NCI-H146 treated with DMSO at 0.1 percent for 48 hours (cell line): ENCODE results near the gene MEOX1.
"Not testable (repeated sequence)": the region's sequence is repeated elsewhere in the genome, so short reads cannot be mapped to it uniquely, and the experiment has no call there.

Experiments
- DNase-seq: peaks from one replicate; lab custom pipeline; 2025; ENCODE audit not compliant: unreplicated experiment; lab: John Stamatoyannopoulos, UW

The MEOX1 gene

DNA sequence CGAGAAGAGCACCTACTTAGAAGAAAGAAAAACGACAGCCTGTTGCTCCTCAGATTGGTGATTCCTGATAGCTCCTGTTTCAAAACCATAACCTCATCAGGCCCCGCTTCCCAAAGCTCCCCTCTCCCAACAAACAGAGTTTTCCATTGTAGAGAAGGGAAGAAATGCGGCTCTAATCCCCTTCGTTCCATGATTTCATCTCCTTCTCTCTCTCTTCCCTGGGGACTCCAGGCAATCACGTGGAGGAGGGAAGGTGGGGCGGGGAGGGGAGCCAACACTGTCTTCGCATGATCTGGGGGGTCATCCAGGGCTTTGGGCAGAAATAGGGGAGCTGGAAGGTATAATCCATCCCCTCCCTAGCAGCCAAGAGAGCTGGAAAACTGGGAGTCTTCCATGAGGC lies 43.4 kb downstream of the MEOX1 start:
- DNase-seq = no peak

DNA sequence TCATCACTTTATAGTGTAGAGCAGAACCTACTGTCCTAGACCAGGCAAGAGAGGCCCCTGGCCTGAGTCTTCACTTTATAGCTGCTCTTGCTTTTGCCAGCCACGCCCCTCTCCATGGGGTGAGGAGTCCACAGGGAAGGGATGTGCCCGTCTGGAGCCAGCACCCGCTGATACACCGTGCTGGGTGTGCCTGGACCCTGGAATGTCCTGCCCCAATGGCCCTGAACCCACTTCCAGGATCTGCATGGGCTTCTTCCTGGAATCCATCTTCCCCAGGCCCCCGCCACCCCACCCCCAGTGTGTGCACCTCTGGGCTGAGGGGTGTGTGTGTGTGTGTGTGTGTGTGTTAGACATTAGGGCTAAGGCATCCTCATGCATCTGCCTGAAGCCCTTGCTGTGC lies 44.9 kb downstream of the MEOX1 start:
- DNase-seq = no peak

DNA sequence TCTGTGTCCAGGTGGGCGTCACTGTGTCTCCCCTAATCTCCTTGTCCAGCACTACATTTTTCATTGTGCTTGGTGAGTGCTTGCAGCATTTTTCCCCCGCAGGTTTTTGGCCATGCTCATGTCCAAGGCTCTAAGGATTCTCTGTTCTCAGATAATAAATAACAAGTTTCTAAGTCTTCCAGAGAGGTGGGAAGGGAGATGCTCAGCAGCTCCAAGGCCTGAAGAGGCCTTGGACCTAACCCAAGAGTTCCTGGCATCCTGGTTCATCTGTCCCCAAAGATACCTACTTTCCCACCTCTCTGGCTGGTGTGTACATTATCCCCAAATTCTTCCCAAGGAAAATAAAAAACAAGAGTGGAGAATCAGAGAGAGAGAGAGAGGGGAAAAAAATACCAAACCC lies 45.3 kb downstream of the MEOX1 start:
- no peak for DNase-seq

DNA sequence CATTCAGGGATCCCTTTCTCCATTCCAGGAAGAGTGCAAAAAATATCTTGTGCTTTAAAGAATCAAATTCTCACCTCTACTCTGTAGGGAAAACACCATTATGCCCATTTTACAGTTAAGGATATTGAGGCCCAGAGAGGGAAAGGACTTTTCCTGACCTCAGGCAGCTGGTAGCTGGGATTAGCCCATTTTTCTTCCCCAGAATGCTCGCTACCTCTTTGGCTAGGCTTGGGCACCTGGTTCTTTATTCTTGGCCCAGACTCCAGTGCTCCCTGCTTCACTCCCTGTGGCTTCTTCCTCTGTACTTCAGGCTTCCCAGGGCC lies 45.7 kb downstream of the MEOX1 start:
- no peak for DNase-seq

DNA sequence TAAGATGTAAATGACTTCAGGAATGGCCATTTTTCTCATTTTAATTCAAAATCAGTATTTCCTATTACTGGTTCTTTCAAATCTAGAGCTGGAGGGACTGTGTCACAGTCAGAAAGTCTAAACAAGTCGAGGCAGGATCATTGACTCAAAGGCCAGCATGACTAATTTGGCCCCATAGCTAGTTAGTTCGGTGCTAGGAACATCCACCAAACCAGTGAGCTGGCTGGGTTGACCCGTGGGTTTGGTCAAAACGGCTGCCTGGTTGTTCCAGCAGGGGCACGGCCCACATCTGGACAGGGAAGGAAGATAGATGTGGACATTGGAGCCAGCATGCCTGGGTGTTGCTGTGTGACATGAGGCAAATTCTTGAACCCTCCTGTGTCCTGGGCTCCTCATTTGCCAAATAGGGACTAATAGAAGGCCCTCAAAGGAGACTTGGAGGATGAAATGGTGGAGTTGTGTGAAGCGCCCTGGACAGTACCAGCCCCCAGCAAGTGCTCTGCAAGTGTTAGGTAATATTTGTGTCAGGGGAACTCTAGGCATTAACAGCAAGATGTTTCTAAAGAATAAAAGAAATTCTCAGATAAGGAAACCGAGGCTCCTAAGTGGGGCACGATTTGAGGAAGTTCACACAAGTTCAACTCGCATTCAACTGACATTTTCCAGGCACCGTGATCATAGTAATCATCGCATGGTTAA lies 46.2 kb downstream of the MEOX1 start:
- DNase-seq = no peak

DNA sequence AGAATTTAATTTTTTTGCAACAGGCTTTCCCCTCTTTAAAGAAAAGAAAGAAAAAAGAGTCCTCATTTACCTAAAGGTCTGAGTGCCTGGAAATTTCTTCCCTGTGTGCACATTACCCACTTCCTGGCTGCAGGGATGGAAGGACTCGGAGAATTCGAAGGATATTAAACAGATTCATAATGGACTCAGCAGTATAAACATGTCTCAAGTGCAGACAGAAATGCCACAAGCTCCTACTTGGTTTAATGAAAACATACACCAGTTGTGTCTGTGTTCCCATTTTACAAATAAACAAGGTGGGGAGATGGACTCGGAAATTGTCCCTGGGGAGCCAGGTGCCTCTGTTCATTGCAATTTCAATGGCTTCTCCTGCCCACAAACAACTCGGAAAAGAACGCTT lies 47.2 kb downstream of the MEOX1 start:
- no peak for DNase-seq

DNA sequence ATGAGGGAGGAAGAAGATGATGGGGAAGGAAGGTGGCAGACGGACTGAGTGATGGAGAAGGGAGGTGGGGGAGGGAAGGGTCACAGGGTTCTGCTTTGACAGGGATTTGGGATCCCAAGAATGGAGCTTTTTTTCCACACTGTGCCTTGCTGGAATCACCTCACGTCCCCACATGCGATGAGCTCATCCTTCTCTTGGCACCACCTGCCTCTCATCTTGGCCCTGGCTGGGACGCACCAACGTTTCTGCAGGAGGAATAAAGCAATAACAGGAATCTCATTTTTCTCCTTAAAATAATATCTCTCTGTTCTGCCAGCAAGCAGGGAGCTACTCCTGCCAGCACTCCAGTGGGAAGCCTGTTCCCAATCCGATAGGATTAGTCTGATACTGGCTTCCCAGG lies 47.8 kb downstream of the MEOX1 start:
- DNase-seq = no peak

DNA sequence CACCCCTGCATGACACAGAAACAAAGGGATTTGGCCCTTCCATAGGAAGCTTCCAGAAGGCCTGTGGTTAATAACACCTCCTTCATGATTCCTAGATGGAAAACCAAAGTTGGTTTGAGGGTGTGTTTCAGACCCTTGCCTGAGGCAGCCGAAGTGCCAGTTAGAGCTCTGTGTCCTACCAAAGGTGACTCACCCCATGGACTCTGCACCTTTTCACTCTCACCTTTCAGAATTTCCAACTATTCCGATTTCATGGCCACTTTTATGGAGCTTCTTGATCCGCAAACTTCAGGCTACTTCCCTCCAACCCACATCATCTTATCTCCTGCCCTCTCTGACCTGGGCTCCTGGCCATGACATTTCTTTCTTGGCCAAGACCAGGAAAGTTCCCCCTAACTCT lies 49.2 kb downstream of the MEOX1 start:
- no peak for DNase-seq

DNA sequence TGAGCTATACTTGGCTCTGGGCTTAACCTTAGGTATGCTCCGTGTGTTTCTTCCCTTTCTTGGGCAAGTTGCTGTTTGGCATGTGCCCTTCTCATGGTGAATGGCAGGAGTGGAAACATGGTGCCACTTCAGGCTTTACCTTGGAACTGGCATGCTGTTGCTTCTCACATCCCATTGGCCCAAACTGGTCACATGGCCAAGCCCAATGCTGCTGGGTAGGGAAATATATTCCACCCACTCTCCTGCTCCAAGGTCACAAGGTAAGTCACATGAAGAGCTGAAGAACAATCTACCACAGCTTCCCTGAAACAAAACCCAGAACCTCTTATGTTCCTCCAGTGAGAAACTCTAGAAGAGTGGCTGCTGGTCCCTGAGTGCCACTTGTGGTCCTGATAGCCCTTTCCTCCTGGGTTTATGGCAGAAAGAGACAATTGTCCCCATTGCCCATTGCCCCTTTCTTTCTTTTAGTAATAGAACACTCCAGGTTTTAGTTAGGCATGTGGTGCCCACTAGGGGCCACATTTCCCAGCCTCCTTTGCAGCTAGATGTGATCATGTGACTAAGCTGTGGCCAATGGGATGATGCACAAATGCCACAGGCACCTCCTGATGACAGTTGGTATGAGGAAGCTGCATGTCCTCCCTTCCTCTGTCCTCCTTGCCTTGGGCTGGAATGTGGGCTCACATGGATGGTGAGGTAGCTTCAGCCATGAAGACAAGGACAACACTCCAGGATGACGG lies 50.3 kb downstream of the MEOX1 start:
- no peak for DNase-seq

DNA sequence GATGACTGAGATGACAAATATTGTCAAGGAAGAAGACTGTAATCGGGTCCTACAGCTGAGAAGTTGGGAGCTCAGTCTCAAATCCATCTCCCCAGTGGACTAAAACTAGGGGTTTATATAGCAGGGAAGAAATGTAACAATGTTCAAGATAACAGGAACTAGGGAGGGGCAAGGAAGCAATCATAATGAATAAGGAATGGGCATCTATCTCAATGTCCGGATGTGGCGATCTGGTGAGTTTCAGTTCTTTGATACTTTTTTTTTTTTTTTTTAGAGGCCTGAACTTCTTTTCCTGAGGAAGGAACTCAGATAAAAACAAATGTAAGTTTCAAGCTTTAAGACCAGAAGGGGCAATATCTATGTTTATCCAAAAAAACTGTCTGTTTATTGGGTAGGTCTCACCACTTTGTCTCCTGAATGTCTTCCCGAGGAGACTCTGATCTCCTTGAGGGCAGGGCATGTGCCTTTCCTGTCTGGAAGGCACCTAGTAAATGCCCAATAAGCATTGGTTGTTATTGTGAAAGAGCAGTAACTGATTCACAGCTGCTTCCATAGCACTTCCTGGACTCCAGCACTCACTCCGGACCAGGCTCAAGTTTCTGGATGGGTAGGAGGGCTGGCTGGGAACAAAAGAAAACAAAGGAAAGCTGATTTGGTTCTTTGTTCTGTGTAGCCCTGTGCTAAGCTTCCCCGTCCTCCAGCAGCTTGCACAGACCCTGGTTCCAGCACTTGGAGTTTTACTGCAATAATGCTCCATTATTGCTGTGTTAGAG lies 51.9 kb downstream of the MEOX1 start:
- DNase-seq = no peak

DNA sequence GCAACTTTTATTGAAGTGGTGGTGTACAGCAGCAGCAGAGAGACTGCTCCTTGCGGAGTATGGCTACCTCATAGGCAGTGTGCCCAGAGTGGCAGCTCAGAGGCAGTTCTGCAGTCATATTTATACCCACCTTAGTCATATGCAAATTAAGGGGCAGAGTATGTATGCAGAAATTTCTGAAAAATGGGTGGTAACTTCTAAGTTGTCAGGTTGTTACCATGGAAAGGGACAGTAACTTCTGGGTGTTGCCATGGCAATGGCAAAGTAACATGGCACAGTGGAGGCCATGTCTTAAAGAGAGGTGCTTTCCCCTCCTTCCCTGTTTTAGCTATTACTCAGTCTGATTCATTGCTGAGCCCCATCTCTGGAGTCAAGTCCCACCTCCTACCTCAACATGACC lies 53.4 kb downstream of the MEOX1 start:
- no peak for DNase-seq

DNA sequence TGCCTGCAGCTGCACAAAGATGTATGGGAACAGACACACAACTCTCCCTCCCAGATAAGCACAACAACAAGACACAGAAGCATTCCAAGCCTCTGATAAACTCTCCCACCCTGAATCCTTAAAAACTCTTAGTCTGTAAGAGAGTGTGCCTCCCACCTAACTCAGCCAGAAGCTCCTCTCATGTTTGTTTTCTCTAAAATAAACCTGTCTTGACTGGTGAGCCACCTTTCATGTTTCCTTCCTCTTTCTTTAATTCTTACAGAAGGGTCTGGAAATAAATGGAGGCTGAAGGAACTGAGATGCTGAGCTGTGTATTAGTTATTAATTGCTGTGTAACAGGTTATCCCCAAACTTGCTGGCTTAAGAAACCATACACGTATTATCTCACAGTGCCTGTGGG lies 57.2 kb downstream of the MEOX1 start:
- no peak for DNase-seq

DNA sequence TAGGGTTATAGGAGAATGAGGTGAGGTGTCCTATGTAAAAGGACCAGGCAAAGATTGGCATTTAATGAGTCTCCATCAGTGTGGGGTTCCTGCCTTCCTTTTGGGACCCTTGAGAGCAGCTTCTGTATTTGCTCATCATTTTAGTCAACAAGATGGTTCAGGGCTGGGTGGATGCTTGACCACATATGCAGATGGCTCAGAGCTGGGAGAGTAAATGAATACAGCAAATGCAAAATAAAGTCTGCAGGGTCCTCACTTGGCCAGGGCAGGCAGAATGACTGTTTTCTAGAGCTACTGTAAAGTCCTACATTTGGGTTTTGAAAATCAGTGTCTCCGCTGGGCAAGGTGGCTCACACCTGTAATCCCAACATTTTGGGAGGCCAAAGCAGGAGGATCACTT lies 58.4 kb downstream of the MEOX1 start:
- no peak for DNase-seq

DNA sequence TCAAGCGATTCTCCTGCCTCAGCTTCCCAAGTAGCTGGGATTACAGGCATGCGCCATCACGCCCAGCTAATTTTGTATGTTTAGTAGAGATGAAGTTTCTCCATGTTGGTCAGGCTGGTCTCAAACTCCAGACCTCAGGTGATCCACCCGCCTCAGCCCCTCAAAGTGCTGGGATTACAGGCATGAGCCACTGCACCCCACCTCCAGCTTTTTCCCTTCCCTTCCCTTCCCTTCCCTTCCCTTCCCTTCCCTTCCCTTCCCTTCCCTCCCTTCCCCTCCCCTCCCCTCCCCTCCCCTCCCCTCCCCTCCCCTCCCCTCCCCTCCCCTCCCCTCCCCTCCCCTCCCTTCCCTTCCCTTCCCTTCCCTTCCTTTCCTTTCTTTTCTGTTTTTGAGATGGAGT lies 59.2 kb downstream of the MEOX1 start:
- not testable (repeated sequence) for DNase-seq

DNA sequence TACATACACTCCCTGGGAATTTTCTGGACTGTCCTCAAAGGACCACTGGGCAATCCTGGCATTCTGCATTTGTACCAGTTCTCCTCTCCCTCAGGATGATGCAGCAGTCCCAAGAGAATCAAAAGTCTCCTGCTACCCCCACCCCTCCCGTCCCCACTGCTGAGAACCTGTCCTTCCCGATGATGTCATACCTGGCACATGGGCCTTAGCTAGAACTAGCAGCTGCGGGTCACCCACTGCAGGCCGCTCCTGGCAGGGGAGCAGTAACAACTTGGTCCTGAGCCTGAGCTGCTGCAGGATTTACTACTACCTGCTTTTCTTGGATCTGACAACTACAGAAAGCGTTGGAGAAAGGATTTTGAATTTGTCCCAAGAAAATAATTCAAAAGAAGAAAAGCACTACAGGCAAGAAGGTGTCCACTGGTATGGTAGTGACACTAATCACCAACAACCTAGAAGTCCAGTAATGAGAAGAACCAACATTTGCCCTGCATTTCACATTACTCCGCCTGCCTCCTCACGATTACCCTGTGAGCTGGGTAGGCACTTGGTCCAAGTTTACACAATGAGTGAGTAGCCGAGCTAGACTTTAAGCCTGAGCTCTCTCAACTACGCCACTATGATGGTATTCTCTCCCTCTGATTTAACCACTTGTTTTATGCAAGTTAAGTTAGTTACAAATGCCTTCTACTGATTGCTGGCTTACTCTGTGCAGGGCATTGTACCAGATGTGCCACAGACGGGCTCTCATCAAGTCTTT lies 60.3 kb downstream of the MEOX1 start:
- no peak for DNase-seq

DNA sequence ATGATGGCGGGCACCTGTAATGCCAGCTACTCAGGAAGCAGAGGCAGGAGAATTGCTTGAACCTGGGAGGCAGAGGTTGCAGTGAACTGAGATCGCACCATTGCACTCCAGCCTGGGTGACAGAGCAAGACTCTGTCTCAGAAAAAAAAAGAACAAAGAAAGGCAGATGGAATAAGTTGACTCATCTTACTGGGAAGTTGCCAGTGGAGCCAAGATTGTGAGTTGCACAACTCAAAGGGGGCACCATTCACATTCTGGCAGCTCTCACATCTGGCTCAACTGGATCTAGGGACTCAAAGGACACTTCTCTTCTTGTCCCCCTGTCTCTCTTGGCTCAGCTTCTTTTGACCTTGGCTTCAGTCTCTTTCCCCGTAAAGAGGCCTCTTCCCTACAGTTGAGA lies 61.9 kb downstream of the MEOX1 start:
- no peak for DNase-seq

DNA sequence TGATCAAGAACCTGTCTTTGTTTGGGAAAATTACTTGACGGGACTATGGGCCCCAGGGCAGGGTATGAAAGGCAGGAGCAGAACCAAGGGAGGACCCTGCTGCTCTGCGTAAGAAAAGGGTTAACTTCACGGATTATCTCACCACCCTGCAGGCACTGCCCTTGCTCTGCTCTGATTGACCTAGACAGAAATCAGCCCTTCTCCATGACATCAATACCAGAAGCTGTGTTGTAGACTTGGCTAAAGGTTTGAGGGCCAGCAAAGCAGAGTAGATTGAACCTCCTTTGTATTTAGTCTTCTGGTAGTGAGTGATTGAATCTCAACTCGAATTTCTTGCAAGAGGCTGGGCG lies 62.7 kb downstream of the MEOX1 start:
- no peak for DNase-seq

DNA sequence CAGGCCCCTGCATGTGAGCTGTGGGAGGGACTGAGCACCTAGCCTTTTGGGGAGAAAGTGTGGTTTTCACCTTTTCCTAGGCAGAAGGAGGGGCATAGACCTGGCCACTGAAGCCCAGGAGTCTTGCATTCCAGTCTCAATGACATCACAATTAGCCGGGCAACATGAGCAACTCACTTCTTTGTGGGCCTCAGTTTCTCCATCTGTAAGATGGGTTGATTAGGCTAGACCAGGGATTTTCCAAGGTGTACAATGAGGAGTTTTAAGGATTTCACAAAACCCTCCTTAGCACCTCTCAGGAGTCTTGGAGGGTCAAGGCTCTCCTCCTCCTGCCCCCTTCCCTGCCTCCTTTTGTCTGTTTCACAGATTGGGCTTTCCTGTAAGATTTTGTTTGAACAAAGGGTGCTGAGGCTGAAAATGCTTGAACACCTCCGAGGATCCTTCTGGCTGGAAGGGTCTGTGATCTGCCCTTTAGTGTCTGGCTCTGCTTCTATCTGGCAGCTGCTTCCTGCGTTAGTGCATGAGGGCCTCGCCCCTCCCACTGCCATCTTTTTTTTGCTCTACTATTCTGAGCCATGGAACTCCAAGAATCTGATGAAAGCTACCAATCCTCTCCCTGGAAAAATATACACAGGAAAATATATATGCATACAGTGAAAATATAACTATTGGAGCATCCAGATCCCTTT lies 63.2 kb downstream of the MEOX1 start:
- no peak for DNase-seq

DNA sequence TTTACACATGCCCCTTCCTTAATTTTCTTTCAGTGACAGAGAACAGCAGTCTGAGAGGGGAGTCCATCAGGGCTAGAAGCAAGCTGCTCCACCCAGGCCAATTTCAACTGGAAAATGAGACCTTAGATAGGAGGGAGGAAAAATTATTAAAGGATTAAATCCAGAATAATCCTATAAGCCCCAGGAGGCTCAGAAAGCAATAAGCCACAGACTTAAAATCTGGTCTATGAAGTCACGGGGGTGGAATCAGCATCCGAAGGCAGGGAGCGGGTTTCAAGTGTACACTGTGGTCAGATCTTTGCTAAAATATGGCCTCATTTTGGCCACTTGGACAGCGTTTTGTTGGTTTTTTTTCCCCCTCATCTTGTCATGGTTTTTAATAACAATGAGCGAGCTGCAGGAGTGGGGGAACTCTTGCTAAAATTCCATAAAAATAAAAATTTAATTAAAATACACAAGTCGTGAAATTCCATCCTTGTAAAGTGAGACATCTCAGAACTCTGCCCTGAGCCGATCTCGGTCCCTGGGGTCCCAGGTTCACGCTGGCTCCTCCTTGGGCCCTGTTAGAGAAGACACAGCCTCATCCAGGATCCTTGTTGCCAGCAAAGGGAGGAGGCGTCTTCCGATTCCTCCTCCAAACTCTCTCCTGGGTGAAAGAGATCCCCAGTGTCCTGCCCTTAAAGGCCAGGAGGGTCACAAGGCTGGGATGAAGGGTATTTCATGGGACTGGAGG lies 63.9 kb downstream of the MEOX1 start:
- no peak for DNase-seq

DNA sequence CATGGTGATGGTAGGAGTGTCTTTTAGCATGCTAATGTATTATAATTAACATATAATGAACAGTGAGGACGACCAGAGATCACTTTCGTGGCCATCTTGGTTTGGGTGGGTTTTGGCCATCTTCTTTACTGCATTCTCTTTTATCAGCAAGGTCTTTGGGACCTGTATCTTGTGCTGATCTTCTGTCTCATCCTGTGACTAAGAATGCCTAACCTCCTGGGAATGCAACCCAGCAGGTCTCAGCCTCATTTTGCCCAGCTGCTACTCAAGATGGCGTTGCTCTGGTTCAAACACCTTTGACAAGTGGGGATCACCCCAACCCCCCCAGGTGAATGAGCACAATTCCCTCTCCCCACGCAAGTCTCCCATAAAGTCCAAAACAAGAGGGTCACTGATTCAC lies 66.3 kb downstream of the MEOX1 start:
- no peak for DNase-seq
